Cardiac fibroblast (primary cell): ENCODE data around the gene BSN.

Experiments
- DNase-seq, 2 donors: peaks; one replicate each; pipeline versions ENCODE4 v3.0.0 to v3.0.0-alpha.2; 2010; ENCODE audit warnings: low read depth in 2 of 2
- H3K4me3 ChIP-seq, 2 donors: replicated peaks in 1 of 2; 1 replicate in 1 of 2; 2 replicates in 1 of 2; pipeline ENCODE4 v1.5.1; 2011; ENCODE audit warnings: low read depth in 2 of 2, low read length in 2 of 2, mild to moderate bottlenecking in 2 of 2, moderate library complexity in 1 of 2
- CTCF ChIP-seq: IDR thresholded peaks from one replicate; pipeline ENCODE4 v1.5.1; 2011; ENCODE audit warnings: low read depth, mild to moderate bottlenecking, low read length, inconsistent platforms

Gene BSN

GRCh38 chr3:49617390-49618013 lies 63.2 kb downstream of the BSN start:
- no peak for TF ChIP-seq CTCF
- DNase-seq: no peak
- H3K4me3 ChIP-seq: no peak overlapping the region

- TF ChIP-seq CTCF: no peak
- no peak overlapping the region for H3K4me3 ChIP-seq
- DNase-seq: no peak
Measured at GRCh38 chr3:49618412-49618811, 64.1 kb downstream of the BSN start.

GRCh38 chr3:49619649-49620048 lies 65.4 kb downstream of the BSN start:
- no peak for TF ChIP-seq CTCF
- no peak overlapping the region for H3K4me3 ChIP-seq
- DNase-seq: no peak

- no peak overlapping the region for H3K4me3 ChIP-seq
- no peak for TF ChIP-seq CTCF
- DNase-seq: no peak
Measured at GRCh38 chr3:49620728-49621127, 66.5 kb downstream of the BSN start.

- TF ChIP-seq CTCF: no peak
- DNase-seq: no peak
- no peak overlapping the region for H3K4me3 ChIP-seq
Measured at GRCh38 chr3:49623071-49623470, 68.8 kb downstream of the BSN start.

- no peak for TF ChIP-seq CTCF
- no peak overlapping the region for H3K4me3 ChIP-seq
- DNase-seq: no peak
Measured at GRCh38 chr3:49625071-49625470, 70.8 kb downstream of the BSN start.

GRCh38 chr3:49626101-49626581 lies 71.9 kb downstream of the BSN start:
- DNase-seq: no peak
- H3K4me3 ChIP-seq: no peak overlapping the region
- no peak for TF ChIP-seq CTCF
